Activated CD8-positive, alpha-beta memory T cell treated with anti-CD3 and anti-CD28 coated beads for 24 hours (primary cell): ENCODE measurements around the gene COPS8.

Experiments used
- DNase-seq: peaks from one replicate; pipeline ENCODE4 v3.0.0-alpha.2; 2020

The COPS8 gene

GRCh38 chr2:237102428-237102827 is 16.7 kb downstream of the COPS8 start:
- DNase-seq, result no peak

GRCh38 chr2:237109421-237109934 is 23.8 kb downstream of the COPS8 start:
- no peak for DNase-seq

GRCh38 chr2:237113026-237113795 is 27.5 kb downstream of the COPS8 start:
- DNase-seq, result no peak

GRCh38 chr2:237115870-237116269 is 30.2 kb downstream of the COPS8 start:
- DNase-seq, result no peak

GRCh38 chr2:237116431-237116830 is 30.7 kb downstream of the COPS8 start:
- no peak for DNase-seq

GRCh38 chr2:237118025-237118424 is 32.3 kb downstream of the COPS8 start:
- no peak for DNase-seq

- no peak for DNase-seq
Measured at GRCh38 chr2:237118561-237119155, 33.0 kb downstream of the COPS8 start.

GRCh38 chr2:237120916-237121315 is 35.2 kb downstream of the COPS8 start:
- DNase-seq, result no peak

- no peak for DNase-seq
Measured at GRCh38 chr2:237121321-237121720, 35.6 kb downstream of the COPS8 start.

- DNase-seq, result peak; percentile 77
Measured at GRCh38 chr2:237122214-237122666, 36.6 kb downstream of the COPS8 start.

GRCh38 chr2:237124820-237125219 is 39.1 kb downstream of the COPS8 start:
- DNase-seq, result no peak

GRCh38 chr2:237125967-237126366 is 40.3 kb downstream of the COPS8 start:
- no peak for DNase-seq

- DNase-seq, result no peak
Measured at GRCh38 chr2:237126519-237127174, 41.0 kb downstream of the COPS8 start.

GRCh38 chr2:237128026-237128703 is 42.5 kb downstream of the COPS8 start:
- peak; percentile 70 for DNase-seq

- DNase-seq, result no peak
Measured at GRCh38 chr2:237128845-237129592, 43.3 kb downstream of the COPS8 start.

GRCh38 chr2:237129625-237130263 is 44.1 kb downstream of the COPS8 start:
- DNase-seq, result no peak

GRCh38 chr2:237130562-237131421 is 45.1 kb downstream of the COPS8 start:
- DNase-seq, result no peak

GRCh38 chr2:237131749-237132533 is 46.3 kb downstream of the COPS8 start:
- no peak for DNase-seq

- no peak for DNase-seq
Measured at GRCh38 chr2:237132799-237133198, 47.1 kb downstream of the COPS8 start.
